Tibial artery (tissue), 4 donors: ENCODE results near the gene MAEL.

Source experiments
- DNase-seq, 2 donors: peaks; one replicate each; pipeline ENCODE4 v3.0.0-alpha.2; 2019
- H3K27ac ChIP-seq, 2 donors: fragments of 200-600 bp; sonication (generic) in 1 of 2; 1 replicate in 1 of 2; 2 replicates in 1 of 2; pipeline ENCODE4 v1.5.1; 2018 to 2019; ENCODE audit warnings: mild to moderate bottlenecking in 1 of 2
- H3K27me3 ChIP-seq, 2 donors: fragments of 200-600 bp; sonication (generic) in 1 of 2; one replicate each; pipeline versions ENCODE4 v1.5.1 to v1.6.0; 2016 to 2019
- H3K36me3 ChIP-seq, 3 donors: fragments of 200-600 bp; sonication (generic) in 2 of 3; one replicate each; pipeline ENCODE4 v1.5.1; 2016 to 2019; ENCODE audit warnings: mild to moderate bottlenecking in 2 of 3
- H3K4me1 ChIP-seq, 4 donors: fragments of 200-600 bp; sonication (generic) in 2 of 4; 1 replicate in 3 of 4; 2 replicates in 1 of 4; pipeline ENCODE4 v1.5.1; 2016 to 2019
- H3K4me3 ChIP-seq, 2 donors: fragments of 200-600 bp; sonication (generic) in 1 of 2; 1 replicate in 1 of 2; 2 replicates in 1 of 2; pipeline ENCODE4 v1.5.1; 2018 to 2019; ENCODE audit warnings: mild to moderate bottlenecking in 2 of 2
- H3K9me3 ChIP-seq, 3 donors: fragments of 200-600 bp; sonication (generic) in 1 of 3; one replicate each; pipeline ENCODE4 v1.5.1; 2016 to 2019
- intact Hi-C: fragments of 100-400 bp; cut with DNase I; formaldehyde crosslinking; loops from one replicate; pipeline ENCODE4 v1.15.0; 2023; ENCODE audit warnings: low total_unique reads
- TF ChIP-seq, protein P1 (sequence below), 2 experiments: fragments of 200-600 bp in 1 of 2; fragments of 450-650 bp in 1 of 2; IDR thresholded peaks; one replicate each; pipeline ENCODE4 v1.5.1; 2017 to 2019; ENCODE audit warnings: antibody characterized with exemption in 2 of 2, mild to moderate bottlenecking in 1 of 2, moderate library complexity in 1 of 2

The MAEL gene

DNA sequence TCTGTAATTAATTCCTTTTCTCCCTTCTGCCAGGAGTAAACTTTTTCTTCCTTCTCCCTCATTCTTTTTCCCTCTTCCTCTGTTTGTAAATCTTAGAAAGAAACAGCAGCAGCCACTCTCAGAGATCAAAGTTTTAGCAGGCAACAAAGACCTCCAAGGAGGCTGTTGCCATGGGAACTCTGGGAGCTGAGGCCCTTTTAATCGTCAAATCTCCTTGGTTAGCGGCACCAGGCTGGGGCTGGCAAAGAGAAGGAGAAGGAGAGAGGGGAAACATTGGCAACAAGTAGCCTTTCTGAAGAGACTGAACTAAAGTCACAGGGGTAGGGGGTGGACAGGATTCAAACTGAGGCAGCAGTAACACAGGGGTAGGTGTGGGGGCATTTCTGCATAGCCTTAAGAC is 38.9 kb upstream of the MAEL start:
- DNase-seq: no peak

DNA sequence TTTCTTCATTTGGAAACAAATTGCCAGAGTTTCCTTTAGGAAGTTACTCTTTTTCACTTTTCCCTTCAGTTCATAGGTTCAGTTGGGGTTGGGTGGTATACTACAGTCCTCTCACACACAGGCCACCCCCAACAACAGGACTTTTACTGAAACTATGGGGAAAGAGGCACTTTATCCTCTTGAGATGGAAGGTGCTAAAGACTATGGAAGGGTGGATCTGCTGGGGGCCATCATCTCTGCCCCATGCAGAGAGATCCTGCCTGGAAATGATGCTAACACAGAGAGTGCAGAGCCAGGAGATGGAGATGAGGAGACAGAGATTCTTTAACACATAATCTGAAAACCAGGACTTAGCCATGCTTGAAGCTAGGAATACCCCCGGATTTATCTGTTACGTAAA is 38.0 kb upstream of the MAEL start:
- intact Hi-C loops: no loop called here
- no peak overlapping the region for H3K27ac ChIP-seq

More for the DNA sequence above, 38.9 kb upstream of the MAEL start:
- Histone ChIP-seq H3K27ac (no peak overlapping the region), H3K4me3 (no peak overlapping the region), H3K36me3 (no peaks in the 10 kb centered on the region), H3K4me1 (peaks cover 0 to 13% (median 2%) of the 10 kb centered on the region in 4 donors), H3K9me3 (no peaks in the 10 kb centered on the region), H3K27me3 (no peaks in the 10 kb centered on the region)
- intact Hi-C loops: no loop called here
- TF ChIP-seq, protein P1, sequence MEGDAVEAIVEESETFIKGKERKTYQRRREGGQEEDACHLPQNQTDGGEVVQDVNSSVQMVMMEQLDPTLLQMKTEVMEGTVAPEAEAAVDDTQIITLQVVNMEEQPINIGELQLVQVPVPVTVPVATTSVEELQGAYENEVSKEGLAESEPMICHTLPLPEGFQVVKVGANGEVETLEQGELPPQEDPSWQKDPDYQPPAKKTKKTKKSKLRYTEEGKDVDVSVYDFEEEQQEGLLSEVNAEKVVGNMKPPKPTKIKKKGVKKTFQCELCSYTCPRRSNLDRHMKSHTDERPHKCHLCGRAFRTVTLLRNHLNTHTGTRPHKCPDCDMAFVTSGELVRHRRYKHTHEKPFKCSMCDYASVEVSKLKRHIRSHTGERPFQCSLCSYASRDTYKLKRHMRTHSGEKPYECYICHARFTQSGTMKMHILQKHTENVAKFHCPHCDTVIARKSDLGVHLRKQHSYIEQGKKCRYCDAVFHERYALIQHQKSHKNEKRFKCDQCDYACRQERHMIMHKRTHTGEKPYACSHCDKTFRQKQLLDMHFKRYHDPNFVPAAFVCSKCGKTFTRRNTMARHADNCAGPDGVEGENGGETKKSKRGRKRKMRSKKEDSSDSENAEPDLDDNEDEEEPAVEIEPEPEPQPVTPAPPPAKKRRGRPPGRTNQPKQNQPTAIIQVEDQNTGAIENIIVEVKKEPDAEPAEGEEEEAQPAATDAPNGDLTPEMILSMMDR (IDR thresholded peaks at IDR 0.05): no peak

DNA sequence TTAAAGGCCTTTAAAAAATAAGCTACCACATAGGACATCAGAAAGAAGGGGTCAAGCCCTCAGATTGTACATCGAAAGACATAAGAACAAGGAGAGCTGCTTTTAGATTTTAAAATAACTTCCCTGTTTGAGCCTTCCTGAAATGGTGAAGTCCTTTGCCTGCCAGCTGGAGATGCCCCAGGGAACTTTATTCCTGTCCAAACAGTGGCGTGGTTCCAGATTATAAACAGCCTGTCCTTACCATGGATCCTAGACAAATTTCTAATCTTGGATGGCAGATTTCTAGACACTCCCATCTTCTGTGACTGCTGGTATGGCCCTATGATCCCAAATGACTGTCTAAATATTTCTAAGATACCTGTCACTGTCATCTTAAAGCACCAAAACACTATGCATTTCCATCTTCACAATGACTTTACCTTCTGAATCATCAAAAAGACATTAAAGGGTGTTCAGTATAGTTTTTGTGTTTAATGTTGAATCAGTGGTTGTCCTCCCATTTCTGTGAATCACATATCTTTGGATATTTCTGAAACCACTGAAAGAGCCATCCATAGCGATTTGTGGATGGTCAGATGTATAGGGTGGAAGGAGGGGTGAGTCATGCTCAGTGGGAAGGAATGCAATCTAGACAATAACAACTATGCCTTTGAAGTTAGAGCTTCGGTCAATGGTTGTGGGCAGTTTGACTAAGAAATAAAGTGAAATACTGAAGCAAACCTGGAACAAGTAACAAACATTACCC is 36.9 kb upstream of the MAEL start:
- TF ChIP-seq, protein P1 (IDR thresholded peaks at IDR 0.05): no peak
- H3K4me1 ChIP-seq: peaks cover 0 to 11% (median 2%) of the 10 kb centered on the region in 4 donors
- no peak overlapping the region for H3K27ac ChIP-seq

More for the DNA sequence above, 38.0 kb upstream of the MAEL start:
- Histone ChIP-seq H3K4me1 (peaks cover 0 to 13% (median 2%) of the 10 kb centered on the region in 4 donors), H3K9me3 (no peaks in the 10 kb centered on the region), H3K36me3 (no peaks in the 10 kb centered on the region), H3K27me3 (no peaks in the 10 kb centered on the region), H3K4me3 (no peak overlapping the region)
- TF ChIP-seq, protein P1 (IDR thresholded peaks at IDR 0.05): no peak
- no peak for DNase-seq

DNA sequence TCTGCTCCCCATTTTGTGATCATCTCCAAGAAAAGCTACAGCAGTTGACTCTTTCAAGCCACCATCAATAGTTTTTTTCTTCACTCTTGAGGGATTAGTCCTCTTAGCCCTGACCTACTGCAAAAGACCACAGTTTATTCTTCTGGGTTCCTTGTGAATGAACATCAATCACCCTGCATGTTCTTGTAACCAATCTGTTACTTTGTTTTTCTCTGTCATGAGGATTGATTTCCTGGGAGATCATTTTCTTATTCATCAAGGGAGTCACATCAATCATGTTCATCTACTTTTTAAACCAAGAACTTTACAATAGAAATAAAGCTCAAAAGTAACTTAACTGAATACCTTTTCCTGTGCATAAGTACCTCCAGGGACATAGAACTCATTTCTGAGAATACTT is 35.6 kb upstream of the MAEL start:
- peaks cover 0 to 3% of the 10 kb centered on the region in 2 donors for H3K27me3 ChIP-seq
- no peak for DNase-seq
- H3K36me3 ChIP-seq: no peaks in the 10 kb centered on the region
- no peak overlapping the region for H3K4me3 ChIP-seq
- H3K27ac ChIP-seq: no peak overlapping the region
- H3K4me1 ChIP-seq: peaks cover 0 to 5% (median 0%) of the 10 kb centered on the region in 4 donors
- H3K9me3 ChIP-seq: no peaks in the 10 kb centered on the region
- intact Hi-C loops: no loop called here
- TF ChIP-seq, protein P1 (IDR thresholded peaks at IDR 0.05): no peak

More for the DNA sequence above, 36.9 kb upstream of the MAEL start:
- H3K9me3 ChIP-seq: no peaks in the 10 kb centered on the region
- DNase-seq: no peak
- H3K36me3 ChIP-seq: no peaks in the 10 kb centered on the region
- H3K4me3 ChIP-seq: no peak overlapping the region
- no peaks in the 10 kb centered on the region for H3K27me3 ChIP-seq
- intact Hi-C loops: no loop called here

DNA sequence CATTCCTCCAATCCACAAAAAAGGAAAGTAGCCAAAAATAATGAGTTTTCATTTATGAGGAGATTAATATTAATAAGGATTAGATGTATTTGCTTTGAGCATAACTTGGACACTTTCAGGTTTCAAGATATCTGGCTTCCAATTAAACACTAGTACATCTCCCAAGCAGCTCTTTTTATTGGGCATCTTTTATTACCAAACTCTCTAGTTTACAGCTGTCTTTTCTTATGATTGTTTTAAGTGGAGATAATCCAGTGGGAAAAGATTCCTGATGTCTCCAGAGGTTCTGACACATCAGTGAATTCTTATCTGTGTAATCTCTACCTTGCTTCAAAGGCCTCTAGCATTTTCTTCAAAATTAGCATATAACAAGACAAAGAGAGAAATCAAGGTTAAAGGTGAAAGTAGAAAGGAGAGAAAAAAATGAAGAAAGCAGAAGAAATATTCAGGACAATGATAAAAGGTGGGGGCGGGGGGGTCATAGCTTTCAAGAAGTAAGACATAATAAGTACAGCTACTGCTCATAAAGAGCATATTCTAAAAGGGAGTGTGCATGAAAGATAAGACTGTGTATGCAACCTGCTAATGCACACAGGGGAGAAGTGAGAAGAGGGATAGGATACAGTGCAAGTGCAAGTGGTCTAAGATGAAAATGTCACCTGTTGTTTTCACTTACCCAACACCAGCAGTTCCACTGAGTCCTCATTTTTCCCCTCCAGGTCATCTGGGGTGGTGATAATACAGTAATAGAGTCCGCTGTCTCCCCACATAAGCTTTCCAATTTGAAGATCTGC is 32.8 kb upstream of the MAEL start:
- Histone ChIP-seq H3K9me3 (no peaks in the 10 kb centered on the region), H3K4me3 (no peak overlapping the region), H3K27me3 (peaks cover 0 to 3% of the 10 kb centered on the region in 2 donors), H3K36me3 (no peaks in the 10 kb centered on the region), H3K27ac (no peak overlapping the region), H3K4me1 (peaks cover 0 to 5% (median 0%) of the 10 kb centered on the region in 4 donors)
- TF ChIP-seq, protein P1 (IDR thresholded peaks at IDR 0.05): no peak
- intact Hi-C loops: no loop called here
- DNase-seq: no peak
